Iris pigment epithelial cell (primary cell): ENCODE results near the gene HDAC10.

Source experiments
- DNase-seq: peaks from one replicate; pipeline ENCODE4 v3.0.0-alpha.2; 2011; ENCODE audit warnings: low read depth

Gene HDAC10

DNA sequence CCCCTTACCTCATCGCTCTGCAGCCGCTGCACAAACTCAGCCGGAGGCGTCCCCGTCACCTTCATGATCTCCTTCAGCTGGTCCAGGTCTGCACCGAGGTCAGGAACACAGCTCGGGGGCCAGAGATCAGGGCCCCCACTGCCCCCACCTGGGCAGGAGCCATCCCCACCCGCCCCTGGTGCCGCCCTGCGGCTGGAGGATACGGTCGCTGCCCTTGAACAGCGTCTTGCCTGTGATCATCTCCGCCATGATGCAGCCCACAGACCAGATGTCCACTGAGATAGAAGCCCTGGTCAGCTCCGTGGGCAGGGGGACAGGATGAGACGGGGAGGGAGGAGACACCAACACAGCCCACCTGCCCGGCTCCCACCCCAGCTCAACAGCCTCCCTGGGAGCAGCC lies 4.5 kb upstream of the HDAC10 start:
- no peak for DNase-seq

- DNase-seq = no peak
These were observed 4.0 kb upstream of the HDAC10 start for GRCh38 chr22:50255099-50255498.

DNA sequence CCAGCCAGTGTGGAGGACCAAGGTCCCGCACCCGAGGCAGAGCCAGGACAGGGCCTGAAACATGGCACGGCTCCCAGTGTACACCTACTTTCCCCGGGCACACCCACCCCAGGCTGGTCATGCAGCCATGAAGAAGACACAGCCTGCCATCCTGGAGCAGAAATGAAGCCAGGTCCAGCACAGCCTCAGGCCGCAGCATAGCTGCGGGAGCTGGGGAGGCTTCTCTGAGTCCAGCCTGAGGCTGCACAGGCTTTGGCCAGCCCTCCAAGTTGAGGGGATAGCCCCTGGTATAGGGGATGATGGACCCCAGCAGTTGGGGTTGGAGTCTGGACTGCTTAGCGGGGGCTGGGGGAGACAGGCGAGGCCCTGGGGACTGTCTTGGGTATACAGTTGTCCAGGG lies 2.9 kb upstream of the HDAC10 start:
- DNase-seq = no peak

- no peak for DNase-seq
These were observed 2.2 kb upstream of the HDAC10 start for GRCh38 chr22:50253046-50253915.

- peak; percentile 64 for DNase-seq
These were observed 1.3 kb upstream of the HDAC10 start for GRCh38 chr22:50252082-50253045.

GRCh38 chr22:50251477-50252081 lies 514 bp upstream of the HDAC10 start:
- no peak for DNase-seq

GRCh38 chr22:50250249-50250554 lies 863 bp downstream of the HDAC10 start:
- no peak for DNase-seq

DNA sequence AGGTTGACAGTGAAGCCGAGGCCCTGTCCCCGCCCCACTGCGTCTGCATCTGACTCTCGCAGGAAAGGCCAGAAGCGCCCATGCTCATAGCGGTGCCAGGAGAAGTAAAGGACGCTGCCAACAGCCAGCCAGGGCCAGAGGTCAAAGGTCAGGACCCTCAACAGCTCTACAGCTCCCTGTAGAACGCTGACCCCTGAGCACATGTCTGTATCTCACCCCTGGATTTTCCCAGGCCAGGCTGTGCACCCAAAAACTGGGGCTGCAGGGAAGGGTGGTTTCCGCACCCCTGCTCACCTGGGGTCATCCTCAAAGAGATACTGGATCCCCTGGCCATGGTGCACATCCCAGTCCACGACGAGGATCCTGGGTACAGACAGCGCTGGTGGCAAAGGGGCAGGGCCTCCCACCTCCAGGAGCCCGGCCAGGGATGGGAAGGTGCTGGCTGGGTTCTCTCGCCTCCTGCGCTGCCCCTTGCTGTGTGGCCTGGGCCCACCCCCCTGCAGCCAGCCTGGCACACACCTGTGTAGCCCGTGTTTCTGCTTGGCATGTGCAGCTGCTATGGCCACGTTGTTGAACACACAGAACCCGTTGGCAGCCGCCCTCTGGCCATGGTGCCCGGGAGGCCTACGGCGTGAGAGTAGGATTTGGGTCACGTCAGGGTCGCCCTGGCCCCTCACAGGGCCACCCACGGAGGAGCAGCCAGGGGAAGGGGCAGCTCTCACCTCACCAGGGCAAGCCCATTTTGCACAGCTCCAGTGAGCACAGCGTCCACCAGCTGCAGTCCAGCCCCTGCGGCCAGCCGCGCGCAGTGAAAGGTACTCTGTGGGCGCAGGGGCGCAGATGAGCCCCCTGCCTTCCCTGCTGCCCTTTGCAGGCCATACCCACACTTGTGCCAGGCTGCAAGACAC lies 1.5 kb downstream of the HDAC10 start:
- DNase-seq = no peak

DNA sequence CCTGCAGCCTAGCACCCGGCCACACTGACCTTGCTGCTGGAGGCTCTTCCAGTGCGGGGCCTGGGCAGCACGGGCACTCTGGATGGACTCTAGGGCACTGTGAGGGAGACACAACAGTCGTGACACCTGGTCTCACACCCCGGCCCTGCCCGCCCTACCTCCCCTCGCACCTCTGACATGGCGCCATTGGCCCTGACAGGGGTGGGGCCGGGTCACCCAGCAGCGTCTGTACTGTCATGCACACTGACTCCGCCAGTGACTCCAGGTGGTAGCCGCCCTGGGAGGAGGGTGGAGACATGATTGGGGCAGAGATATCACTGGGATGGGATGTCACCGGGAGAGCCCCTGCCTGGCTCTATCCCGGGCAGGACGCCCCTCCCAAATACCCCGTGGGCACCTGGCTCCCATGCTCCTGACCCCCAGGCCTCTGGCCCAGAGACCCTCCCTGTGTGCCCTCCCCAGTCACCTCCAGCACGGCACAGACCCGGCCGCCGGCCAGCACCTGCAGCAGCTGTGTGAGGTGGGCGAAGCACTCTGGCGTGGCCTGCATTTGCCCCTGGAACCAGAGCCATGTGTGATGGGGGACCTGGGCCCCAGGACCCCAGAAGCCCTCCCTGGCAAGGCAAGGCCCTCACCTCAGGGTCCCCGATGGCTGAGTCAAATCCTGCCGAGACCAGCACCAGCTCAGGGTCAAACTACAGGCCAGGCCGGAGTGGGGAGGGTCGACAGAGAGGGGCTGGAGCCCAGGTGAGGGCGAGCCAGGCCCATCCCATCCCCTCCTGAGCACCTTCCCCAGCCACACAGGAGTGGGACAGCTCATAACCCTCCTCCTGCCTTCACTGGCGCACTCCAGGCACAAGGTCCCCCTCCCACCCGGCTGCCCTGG lies 2.6 kb downstream of the HDAC10 start:
- no peak for DNase-seq

DNA sequence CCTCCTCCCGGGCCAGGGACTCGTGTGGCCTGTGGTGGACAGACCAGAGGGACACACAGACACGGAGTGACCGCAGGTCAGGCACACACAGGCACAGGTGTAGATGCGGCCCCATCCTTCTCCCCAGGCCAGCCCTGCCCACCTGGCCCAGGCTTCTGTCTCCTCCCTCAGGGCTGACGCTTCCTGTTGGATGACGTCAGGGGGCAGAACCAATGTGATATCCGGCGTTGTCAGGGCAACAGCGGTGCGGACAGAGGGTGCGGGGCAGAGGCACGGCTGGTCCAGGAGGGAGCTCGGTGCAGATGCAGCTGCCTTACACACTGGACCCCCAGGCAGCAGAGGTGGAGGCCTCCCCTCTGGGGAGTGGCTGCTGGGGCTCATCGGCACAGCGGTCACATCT lies 3.3 kb downstream of the HDAC10 start:
- DNase-seq = peak; percentile 80

- no peak for DNase-seq
These were observed 4.6 kb downstream of the HDAC10 start for GRCh38 chr22:50246242-50247175.

GRCh38 chr22:50245214-50246072 lies 5.6 kb downstream of the HDAC10 start:
- DNase-seq = no peak

DNA sequence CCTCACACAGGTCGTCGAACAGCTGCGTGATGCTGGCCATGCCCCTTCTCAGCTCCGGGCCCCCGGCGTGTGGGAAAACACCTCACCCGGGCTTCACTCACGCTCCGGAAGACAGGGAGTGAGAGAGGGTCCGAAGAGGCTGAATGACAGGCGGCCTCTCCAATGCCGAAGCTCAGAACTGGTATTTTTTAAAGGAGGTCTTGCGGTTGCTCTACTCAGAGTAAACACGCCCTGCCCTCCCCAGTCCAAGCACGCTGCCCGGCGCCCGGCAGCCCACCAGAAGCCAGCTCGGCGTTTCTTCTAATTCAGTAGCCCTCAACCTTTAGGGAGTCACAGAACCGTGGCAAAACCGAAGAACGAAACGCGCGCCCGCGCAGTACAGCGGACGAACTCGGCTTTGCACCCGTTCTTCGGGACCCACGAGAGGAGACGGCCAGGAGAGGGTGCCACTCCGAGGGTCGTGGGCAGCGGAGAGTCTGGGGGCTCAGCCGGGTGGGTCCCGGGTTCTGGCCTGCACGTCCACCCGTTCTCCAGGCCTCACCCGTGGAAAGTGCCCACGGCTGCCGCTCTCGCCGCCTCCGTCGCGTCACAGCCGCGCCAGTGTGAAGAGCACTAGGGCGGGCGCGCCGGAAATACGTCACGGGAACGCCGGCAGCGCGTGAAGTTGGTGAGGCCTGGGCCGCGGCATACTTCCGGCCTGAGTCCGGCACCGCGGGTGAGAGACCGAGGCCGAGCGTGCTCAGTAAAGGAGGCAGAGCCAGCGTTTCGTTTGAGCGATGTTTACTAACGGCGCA lies 6.4 kb downstream of the HDAC10 start, which contains the start of gene TUBGCP6:
Gene TUBGCP6 (minus strand): TSS at position 604 of the 794 bp plus-strand sequence. CDS start 564 bp downstream, at position 40.
- DNase-seq = peak; percentile 95

DNA sequence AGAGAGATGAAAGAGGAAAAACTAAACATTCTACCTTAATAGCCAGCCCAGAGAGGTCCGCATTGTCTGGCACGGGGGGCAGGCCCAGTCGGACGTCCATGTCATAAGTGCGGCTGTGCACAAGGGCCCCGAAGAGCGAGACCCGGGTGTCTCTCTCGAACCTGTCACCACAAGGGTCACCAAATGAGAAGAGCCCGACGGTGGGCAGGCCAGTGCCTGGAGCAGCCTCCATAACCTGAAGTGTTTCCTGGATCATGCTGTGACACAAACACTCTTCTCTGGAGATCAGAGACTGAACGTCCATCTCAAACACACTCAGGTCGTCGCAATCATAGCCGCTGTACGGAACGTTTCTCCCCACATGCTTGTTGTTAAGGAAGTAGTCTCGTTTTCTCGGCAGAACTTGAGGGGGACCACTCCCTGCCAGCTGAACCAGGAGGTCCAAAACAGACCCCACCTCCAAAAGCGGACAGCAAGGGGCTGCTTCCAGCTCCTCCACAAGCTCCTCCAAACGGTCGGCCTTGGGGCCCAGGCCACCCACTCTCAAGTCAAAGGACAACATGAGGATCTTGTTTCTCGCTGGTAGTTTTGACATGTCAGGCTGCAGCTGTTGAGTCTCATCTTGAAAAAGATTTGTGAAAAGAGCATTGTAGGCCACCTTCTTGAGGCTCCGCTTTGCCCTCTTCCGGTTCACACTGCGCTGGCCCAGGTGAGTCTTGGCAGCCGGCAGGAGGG lies 7.2 kb downstream of the HDAC10 start:
- peak; percentile 21 for DNase-seq

DNA sequence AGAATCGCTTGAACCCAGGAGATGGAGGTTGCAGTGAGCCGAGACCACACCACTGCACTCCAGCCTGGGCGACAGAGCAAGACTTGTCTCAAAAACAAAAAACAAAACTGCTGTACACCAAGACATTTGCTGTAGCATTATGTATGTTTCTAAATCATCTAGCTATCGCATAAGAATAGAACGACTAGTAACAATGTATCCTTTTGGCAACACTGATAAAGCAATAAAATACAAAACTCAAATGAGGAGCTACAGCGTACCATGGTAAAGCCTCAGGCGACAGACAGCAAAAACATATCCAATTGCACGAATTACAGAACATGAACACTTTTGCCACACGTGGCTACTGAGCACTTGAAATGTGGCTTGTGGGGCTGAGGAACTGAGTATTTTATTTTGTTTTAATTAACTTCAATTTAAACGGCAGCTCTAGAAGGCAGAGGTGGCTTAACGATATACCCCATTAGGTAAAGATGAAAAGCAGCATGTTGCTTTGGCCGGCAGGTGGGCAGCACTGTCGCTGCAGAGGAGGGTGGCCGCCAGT lies 8.6 kb downstream of the HDAC10 start:
- no peak for DNase-seq

- DNase-seq = no peak
These were observed 12.3 kb downstream of the HDAC10 start for GRCh38 chr22:50238755-50239154.
